WTC11 (cell line): ENCODE data around the gene UCHL3. TPM values are rescaled to one million over a fixed set of nuclear protein-coding genes. Genes with fewer than 3 reads are reported as not detected.
"Not testable (repeated sequence)": the region's sequence is repeated elsewhere in the genome, so short reads cannot be mapped to it uniquely, and the experiment has no call there.

ENCODE experiments used
- ATAC-seq: fragments of 200-7000 bp; cut with Tn5 transposase; 2 replicates; pipeline ENCODE4 v1.10.0; 2021; ENCODE audit warnings: mild to moderate bottlenecking, moderate library complexity
- CTCF ChIA-PET: fragments of 300-600 bp; sonication (Branson Sonifier 250); formaldehyde crosslinking; loops from one replicate; lab custom pipeline; 2021; ENCODE audit warnings: antibody characterized with exemption; lab: Charles Lee
- POLR2A ChIA-PET: fragments of 350-600 bp; sonication (Branson Sonifier 250); formaldehyde crosslinking; loops from one replicate; lab custom pipeline; 2021; ENCODE audit warnings: antibody characterized with exemption; lab: Charles Lee
- DNase-seq: peaks from one replicate; pipeline ENCODE4 v3.0.0; 2021; ENCODE audit warnings: low spot score
- H3K27ac Mint-ChIP-seq: 2 replicates; pipeline ENCODE4 v1.8.0; 2021; ENCODE audit warnings: mixed read lengths
- H3K27me3 Mint-ChIP-seq: 2 replicates; pipeline ENCODE4 v1.8.0; 2021; ENCODE audit warnings: low read depth, mild to moderate bottlenecking, moderate library complexity, mixed read lengths
- H3K36me3 Mint-ChIP-seq: 2 replicates; pipeline ENCODE4 v1.8.0; 2021; ENCODE audit warnings: mixed read lengths
- H3K4me1 Mint-ChIP-seq: 2 replicates; pipeline ENCODE4 v1.8.0; 2022; ENCODE audit warnings: mixed read lengths
- H3K4me3 Mint-ChIP-seq: 2 replicates; pipeline ENCODE4 v1.8.0; 2021; ENCODE audit warnings: mild to moderate bottlenecking, moderate library complexity, mixed read lengths
- H3K9me3 Mint-ChIP-seq: 2 replicates; pipeline ENCODE4 v1.8.0; 2021; ENCODE audit warnings: mixed read lengths
- ATF3 ChIP-seq: sonication (generic); formaldehyde crosslinking; conservative IDR thresholded peaks from 2 replicates; pipeline ENCODE4 v1.8.1; 2022; ENCODE audit warnings: mild to moderate bottlenecking, missing genetic modification reagents
- CBFB ChIP-seq: sonication (generic); formaldehyde crosslinking; IDR thresholded peaks from 2 replicates; pipeline ENCODE4 v1.8.1; 2022; ENCODE audit warnings: mild to moderate bottlenecking, low read depth, missing genetic modification reagents
- CDX4 ChIP-seq: fragments of 250-450 bp; sonication (Bioruptor Pico); IDR thresholded peaks from 2 replicates; pipeline ENCODE4 v1.9.0; 2021; ENCODE audit warnings: moderate library complexity, mild to moderate bottlenecking, inconsistent platforms, borderline replicate concordance
- CTCF ChIP-seq: fragments of 200-600 bp; IDR thresholded peaks from 2 replicates; pipeline ENCODE4 v1.8.0; 2022; ENCODE audit warnings: antibody characterized with exemption
- E2F5 ChIP-seq: sonication (generic); formaldehyde crosslinking; IDR thresholded peaks from 2 replicates; pipeline ENCODE4 v1.8.1; 2022; ENCODE audit warnings: mild to moderate bottlenecking, moderate library complexity, missing genetic modification reagents
- ELF4 ChIP-seq: sonication (generic); formaldehyde crosslinking; IDR thresholded peaks from 2 replicates; pipeline ENCODE4 v1.8.1; 2022; ENCODE audit warnings: low read depth, mild to moderate bottlenecking, moderate library complexity, missing genetic modification reagents
- ESRRA ChIP-seq: sonication (generic); formaldehyde crosslinking; IDR thresholded peaks from 2 replicates; pipeline ENCODE4 v1.8.1; 2022; ENCODE audit warnings: mild to moderate bottlenecking, missing genetic modification reagents, borderline replicate concordance
- FOXJ3 ChIP-seq: sonication (generic); formaldehyde crosslinking; IDR thresholded peaks from 2 replicates; pipeline ENCODE4 v1.9.0; 2021; ENCODE audit warnings: missing genetic modification reagents, mild to moderate bottlenecking, borderline replicate concordance
- GABPB1 ChIP-seq: sonication (generic); formaldehyde crosslinking; IDR thresholded peaks from 2 replicates; pipeline ENCODE4 v1.8.1; 2023; ENCODE audit warnings: mild to moderate bottlenecking, missing genetic modification reagents
- JAZF1 ChIP-seq: fragments of 250-450 bp; sonication (Bioruptor Pico); IDR thresholded peaks from 2 replicates; pipeline ENCODE4 v1.9.0; 2021; ENCODE audit warnings: moderate library complexity, mild to moderate bottlenecking, inconsistent platforms
- JUN ChIP-seq: sonication (generic); formaldehyde crosslinking; IDR thresholded peaks from 2 replicates; pipeline ENCODE4 v1.8.0; 2023; ENCODE audit warnings: mild to moderate bottlenecking, missing genetic modification reagents
- MAX ChIP-seq: sonication (generic); formaldehyde crosslinking; IDR thresholded peaks from 2 replicates; pipeline ENCODE4 v1.8.0; 2022; ENCODE audit warnings: mild to moderate bottlenecking, missing genetic modification reagents
- MYBL2 ChIP-seq: sonication (generic); formaldehyde crosslinking; IDR thresholded peaks from 2 replicates; pipeline ENCODE4 v1.8.1; 2023; ENCODE audit warnings: mild to moderate bottlenecking, moderate library complexity, missing genetic modification reagents
- NFYB ChIP-seq: sonication (generic); formaldehyde crosslinking; conservative IDR thresholded peaks from 2 replicates; pipeline ENCODE4 v1.8.0; 2022; ENCODE audit warnings: low read depth, missing genetic modification reagents
- NR3C1 ChIP-seq: sonication (generic); formaldehyde crosslinking; conservative IDR thresholded peaks from 2 replicates; pipeline ENCODE4 v1.8.1; 2023; ENCODE audit warnings: low read depth, mild to moderate bottlenecking, missing genetic modification reagents
- RELA ChIP-seq: sonication (generic); formaldehyde crosslinking; IDR thresholded peaks from 2 replicates; pipeline ENCODE4 v1.8.1; 2022; ENCODE audit warnings: missing genetic modification reagents, mild to moderate bottlenecking, borderline replicate concordance
- SOX15 ChIP-seq: fragments of 250-450 bp; sonication (Bioruptor Pico); IDR thresholded peaks from 2 replicates; pipeline ENCODE4 v1.9.0; 2021; ENCODE audit warnings: mild to moderate bottlenecking
- ZMAT4 ChIP-seq: fragments of 250-450 bp; sonication (Bioruptor Pico); IDR thresholded peaks from 2 replicates; pipeline ENCODE4 v1.9.0; 2021; ENCODE audit warnings: mild to moderate bottlenecking
- ZNF219 ChIP-seq: sonication (generic); formaldehyde crosslinking; IDR thresholded peaks from 2 replicates; pipeline ENCODE4 v1.8.0; 2023; ENCODE audit warnings: missing genetic modification reagents, mild to moderate bottlenecking, borderline replicate concordance
- ZNF281 ChIP-seq: sonication (generic); formaldehyde crosslinking; IDR thresholded peaks from 2 replicates; pipeline ENCODE4 v1.8.0; 2023; ENCODE audit warnings: mild to moderate bottlenecking, missing genetic modification reagents
- ZNF423 ChIP-seq: fragments of 250-450 bp; sonication (Bioruptor Pico); IDR thresholded peaks from 2 replicates; pipeline ENCODE4 v2.1.2; 2022; ENCODE audit warnings: mild to moderate bottlenecking, moderate library complexity
- total RNA-seq: library from RNA; stranded (reverse); gene quantifications from 3 replicates; pipeline ENCODE4 v1.2.3, GENCODE V29; 2021

UCHL3 gene
- total RNA-seq, 1 experiment from 2014 or later: 46.9 TPM

GRCh38 chr13:75544681-75545330 is 4.8 kb upstream of the UCHL3 start (continued):
- TF ChIP-seq ATF3 (CRISPR knock-in tag): no peak
- no peak for TF ChIP-seq ZNF281 (CRISPR knock-in tag)
- TF ChIP-seq MAX (CRISPR knock-in tag): no peak
- no peak for TF ChIP-seq CTCF
- TF ChIP-seq, all 79 proteins: peak for 0

GRCh38 chr13:75545386-75545785 is 4.2 kb upstream of the UCHL3 start:
- H3K27me3 Mint-ChIP-seq, H3K9me3 Mint-ChIP-seq, H3K27ac Mint-ChIP-seq, CTCF ChIA-PET, H3K36me3 Mint-ChIP-seq, ATAC-seq, DNase-seq, H3K4me3 Mint-ChIP-seq: not testable (repeated sequence)
- POLR2A ChIA-PET: interaction anchor here (0.7 kb wide), 1 partner anchor 63 kb away, joined by 3 read pairs; no protein-coding TSS in a partner anchor
- H3K4me1 Mint-ChIP-seq: peaks cover 15% of the 10 kb centered on the region

GRCh38 chr13:75547917-75548316 is 1.7 kb upstream of the UCHL3 start:
- no peak overlapping the region for H3K4me3 Mint-ChIP-seq
- CTCF ChIA-PET: interaction anchor here (0.7 to 1.0 kb wide), 2 partner anchors 10 to 176 kb away, joined by 3 read pairs; no protein-coding TSS in a partner anchor

More at GRCh38 chr13:75547917-75548316, 1.7 kb upstream of the UCHL3 start:
- POLR2A ChIA-PET: no interaction called here
- no peak for DNase-seq
- H3K4me1 Mint-ChIP-seq: peaks cover 24% of the 10 kb centered on the region
- H3K36me3 Mint-ChIP-seq: no peaks in the 10 kb centered on the region
- H3K27me3 Mint-ChIP-seq: no peaks in the 10 kb centered on the region
- no peak overlapping the region for H3K27ac Mint-ChIP-seq
- H3K9me3 Mint-ChIP-seq: no peaks in the 10 kb centered on the region
- ATAC-seq: no peak
- TF ChIP-seq CDX4 (CRISPR knock-in tag): no peak
- no peak for TF ChIP-seq ESRRA (CRISPR knock-in tag)
- TF ChIP-seq ZNF423 (CRISPR knock-in tag): no peak
- TF ChIP-seq JUN (CRISPR knock-in tag): no peak
- no peak for TF ChIP-seq ZNF219
- TF ChIP-seq JAZF1 (CRISPR knock-in tag): no peak
- no peak for TF ChIP-seq NFYB (CRISPR knock-in tag)
- TF ChIP-seq CBFB: no peak
- TF ChIP-seq MAX (CRISPR knock-in tag): no peak
- TF ChIP-seq GABPB1: no peak
- TF ChIP-seq E2F5: no peak
- TF ChIP-seq FOXJ3: no peak
- no peak for TF ChIP-seq ZMAT4 (CRISPR knock-in tag)
- TF ChIP-seq ELF4 (CRISPR knock-in tag): no peak
- no peak for TF ChIP-seq SOX15 (CRISPR knock-in tag)
- no peak for TF ChIP-seq RELA (CRISPR knock-in tag)
- no peak for TF ChIP-seq NR3C1 (CRISPR knock-in tag)
- no peak for TF ChIP-seq MYBL2 (CRISPR knock-in tag)
- TF ChIP-seq ATF3 (CRISPR knock-in tag): no peak
